H1 (cell line): ENCODE data around the gene TTC24. TPM values are rescaled to one million over a fixed set of nuclear protein-coding genes. Genes with fewer than 3 reads are reported as not detected.

Experiments
- CTCF ChIA-PET: fragments of 300-600 bp; sonication (Branson Sonifier 250); formaldehyde crosslinking; loops from one replicate; lab custom pipeline; 2021; ENCODE audit not compliant: partially characterized antibody; lab: Charles Lee
- POLR2A ChIA-PET: fragments of 300-600 bp; sonication (Branson Sonifier 250); formaldehyde crosslinking; loops from one replicate; lab custom pipeline; 2021; ENCODE audit warnings: inconsistent platforms; ENCODE audit not compliant: partially characterized antibody; lab: Charles Lee
- DNase-seq, 2 experiments: peaks; one replicate each; pipeline versions ENCODE4 v3.0.0 to v3.0.0-alpha.2; 2010 to 2022; ENCODE audit warnings: low spot score in 2 of 2, low read depth in 1 of 2, mixed read lengths in 1 of 2
- FAIRE-seq: peaks from 2 replicates; lab custom pipeline; 2011; peaks lifted over from hg19 to GRCh38; lab: Jason Lieb, UNC
- H2AFZ ChIP-seq: 2 replicates; pipeline ENCODE4 v1.8.1; 2012; ENCODE audit warnings: low read length, inconsistent platforms
- H2AK5ac ChIP-seq: 2 replicates; pipeline ENCODE4 v1.6.1; 2013; ENCODE audit warnings: low read depth, low read length
- H2BK120ac ChIP-seq: replicated peaks from 2 replicates; pipeline ENCODE3; 2013; ENCODE audit warnings: low read depth, low read length, inconsistent platforms
- H2BK12ac ChIP-seq: 2 replicates; pipeline ENCODE4 v1.6.1; 2013; ENCODE audit warnings: low read depth, low read length
- H2BK15ac ChIP-seq: 2 replicates; pipeline ENCODE4 v1.6.1; 2013; ENCODE audit warnings: low read length
- H2BK20ac ChIP-seq: 2 replicates; pipeline ENCODE4 v1.6.1; 2013; ENCODE audit warnings: low read length
- H2BK5ac ChIP-seq: 2 replicates; pipeline ENCODE4 v1.6.1; 2013; ENCODE audit warnings: low read depth, low read length
- H3K14ac ChIP-seq: 2 replicates; pipeline ENCODE4 v1.6.1; 2013; ENCODE audit warnings: inconsistent platforms; ENCODE audit not compliant: insufficient read length
- H3K18ac ChIP-seq: 2 replicates; pipeline ENCODE4 v1.6.1; 2013; ENCODE audit warnings: low read length; ENCODE audit errors: extremely low read depth
- H3K23ac ChIP-seq: 2 replicates; pipeline ENCODE4 v1.6.1; 2013; ENCODE audit warnings: inconsistent platforms; ENCODE audit not compliant: insufficient read length
- H3K23me2 ChIP-seq: 2 replicates; pipeline ENCODE4 v1.6.1; 2013; ENCODE audit warnings: low read depth, low read length
- H3K27ac ChIP-seq: 2 replicates; pipeline ENCODE4 v1.6.1; 2011; ENCODE audit warnings: low read depth, low read length, inconsistent platforms
- H3K27me3 ChIP-seq, 4 experiments: replicated peaks in 1 of 4; 1 replicate in 1 of 4; 2 replicates in 3 of 4; pipeline versions ENCODE4 v1.6.1 to v1.8.1; 2011 to 2013; ENCODE audit warnings: low read length in 3 of 4, mild to moderate bottlenecking in 3 of 4, inconsistent platforms in 2 of 4, mixed read lengths in 2 of 4, moderate library complexity in 1 of 4; ENCODE audit not compliant: control insufficient read depth in 3 of 4, insufficient read depth in 3 of 4; ENCODE audit errors: extremely low read depth in 1 of 4
- H3K36me3 ChIP-seq, 4 experiments: 2 replicates each; pipeline versions ENCODE4 v1.6.1 to v1.8.1; 2011 to 2013; ENCODE audit warnings: mild to moderate bottlenecking in 4 of 4, low read length in 3 of 4, moderate library complexity in 2 of 4, control low read depth in 1 of 4, inconsistent platforms in 1 of 4; ENCODE audit not compliant: insufficient read depth in 4 of 4, control insufficient read depth in 2 of 4
- H3K4ac ChIP-seq: replicated peaks from 2 replicates; pipeline ENCODE3; 2013; ENCODE audit warnings: low read length, low read depth, mixed read lengths, inconsistent platforms; ENCODE audit not compliant: insufficient read length
- H3K4me1 ChIP-seq, 4 experiments: replicated peaks in 1 of 4; 1 replicate in 1 of 4; 2 replicates in 3 of 4; pipeline versions ENCODE4 v1.6.1 to v1.8.1; 2011 to 2013; ENCODE audit warnings: low read length in 3 of 4, inconsistent platforms in 2 of 4, mixed read lengths in 1 of 4; ENCODE audit not compliant: insufficient read depth in 4 of 4, control insufficient read depth in 3 of 4
- H3K4me2 ChIP-seq, 2 experiments: 2 replicates each; pipeline versions ENCODE4 v1.6.1 to v1.8.1; 2011 to 2013; ENCODE audit warnings: low read depth in 2 of 2, low read length in 2 of 2, control low read depth in 1 of 2, inconsistent platforms in 1 of 2, mild to moderate bottlenecking in 1 of 2; ENCODE audit not compliant: insufficient read depth in 1 of 2
- H3K4me3 ChIP-seq, 4 experiments: fragments of 200-600, 300-600 bp in 1 of 4; sonication (generic), shearing (Covaris generic), sonication (Bioruptor Twin) in 1 of 4; 2 replicates each; pipeline versions ENCODE4 v1.5.1 to v1.8.1; 2011 to 2016; ENCODE audit warnings: low read length in 4 of 4, low read depth in 3 of 4, control low read depth in 2 of 4, inconsistent platforms in 2 of 4, mild to moderate bottlenecking in 2 of 4, mixed read lengths in 1 of 4, moderate library complexity in 1 of 4; ENCODE audit not compliant: insufficient read depth in 2 of 4; ENCODE audit errors: extremely low read depth in 1 of 4
- H3K56ac ChIP-seq: replicated peaks from 2 replicates; pipeline ENCODE3; 2013; ENCODE audit warnings: low read depth, mild to moderate bottlenecking, mixed read lengths, low read length, inconsistent platforms; ENCODE audit not compliant: insufficient read length
- H3K79me1 ChIP-seq: 2 replicates; pipeline ENCODE4 v1.6.1; 2013; ENCODE audit warnings: low read depth, low read length, control low read depth
- H3K79me2 ChIP-seq, 2 experiments: 2 replicates each; pipeline versions ENCODE4 v1.6.1 to v1.8.1; 2012 to 2013; ENCODE audit warnings: low read length in 2 of 2, mild to moderate bottlenecking in 2 of 2, inconsistent platforms in 1 of 2; ENCODE audit not compliant: insufficient read depth in 2 of 2, control insufficient read depth in 1 of 2
- H3K9ac ChIP-seq, 4 experiments: replicated peaks in 1 of 4; 1 replicate in 1 of 4; 2 replicates in 3 of 4; pipeline versions ENCODE4 v1.6.1 to v1.8.1; 2011 to 2013; ENCODE audit warnings: low read depth in 3 of 4, low read length in 3 of 4, control low read depth in 2 of 4, mild to moderate bottlenecking in 2 of 4, moderate library complexity in 2 of 4, inconsistent platforms in 1 of 4; ENCODE audit errors: extremely low read depth in 1 of 4
- H3K9me3 ChIP-seq, 2 experiments: 2 replicates each; pipeline versions ENCODE4 v1.6.1 to v1.8.1; 2012 to 2013; ENCODE audit warnings: mild to moderate bottlenecking in 2 of 2, moderate library complexity in 2 of 2, control low read depth in 1 of 2, inconsistent platforms in 1 of 2, low read depth in 1 of 2, low read length in 1 of 2, mixed read lengths in 1 of 2; ENCODE audit not compliant: insufficient read depth in 2 of 2
- H4K20me1 ChIP-seq, 2 experiments: replicated peaks in 1 of 2; 2 replicates each; pipeline versions ENCODE3 to v1.8.1; 2011 to 2013; ENCODE audit warnings: inconsistent platforms in 2 of 2, low read length in 2 of 2, mild to moderate bottlenecking in 1 of 2; ENCODE audit not compliant: insufficient read depth in 2 of 2, control insufficient read depth in 1 of 2
- H4K5ac ChIP-seq: 2 replicates; pipeline ENCODE4 v1.6.1; 2013; ENCODE audit warnings: low read length, low read depth, mixed read lengths, inconsistent platforms; ENCODE audit not compliant: insufficient read length
- H4K8ac ChIP-seq: 2 replicates; pipeline ENCODE4 v1.8.0; 2013; ENCODE audit warnings: mild to moderate bottlenecking, moderate library complexity, low read length, inconsistent platforms; ENCODE audit not compliant: insufficient read depth; ENCODE audit errors: extremely low read depth
- H4K91ac ChIP-seq: replicated peaks from 2 replicates; pipeline ENCODE3; 2013; ENCODE audit warnings: low read length, mixed read lengths, inconsistent platforms; ENCODE audit not compliant: insufficient read length
- ATF2 ChIP-seq: IDR thresholded peaks from 2 replicates; pipeline ENCODE4 v1.6.1; 2012; ENCODE audit warnings: low read length, inconsistent platforms
- CEBPB ChIP-seq: IDR thresholded peaks from 2 replicates; pipeline ENCODE4 v1.6.1; 2012; ENCODE audit warnings: low read depth, low read length
- CREB1 ChIP-seq: IDR thresholded peaks from 2 replicates; pipeline ENCODE4 v1.6.1; 2012; ENCODE audit warnings: inconsistent platforms
- CTBP2 ChIP-seq: IDR thresholded peaks from 2 replicates; pipeline ENCODE4 v1.7.0; 2011; ENCODE audit warnings: borderline replicate concordance, mild to moderate bottlenecking, moderate library complexity, mixed read lengths, low read length; ENCODE audit not compliant: insufficient read depth, insufficient read length
- EZH2 ChIP-seq: fragments of 200-600 bp; sonication (generic); IDR thresholded peaks from 2 replicates; pipeline ENCODE4 v1.7.1; 2012; ENCODE audit warnings: low read depth, mild to moderate bottlenecking, moderate library complexity, low read length, inconsistent platforms; ENCODE audit not compliant: severe bottlenecking
- PHF8 ChIP-seq: fragments of 200-600 bp; sonication (generic); conservative IDR thresholded peaks from 2 replicates; pipeline ENCODE4 v1.7.1; 2012; ENCODE audit warnings: low read depth, mild to moderate bottlenecking, inconsistent platforms, low read length, moderate library complexity
- SP4 ChIP-seq: IDR thresholded peaks from 2 replicates; pipeline ENCODE4 v1.6.1; 2012; ENCODE audit warnings: low read length, inconsistent platforms
- TAF1 ChIP-seq: IDR thresholded peaks from 2 replicates; pipeline ENCODE4 v1.6.1; 2011; ENCODE audit warnings: mild to moderate bottlenecking, low read depth, low read length
- TAF7 ChIP-seq: optimal IDR thresholded peaks from 2 replicates; pipeline ENCODE3; 2011; ENCODE audit warnings: low read depth, mild to moderate bottlenecking, inconsistent platforms, low read length, moderate library complexity, borderline replicate concordance
- WGBS, 2 experiments: shearing (Covaris generic) in 1 of 2; methylation state at CpG; one replicate each; pipeline versions ENCODE4 v1.1.6 to v1.1.7; 2013 to 2015; ENCODE audit warnings: low lambda C conversion rate in 2 of 2, mixed read lengths in 2 of 2, inconsistent platforms in 1 of 2, low coverage in 1 of 2, missing lambda C conversion rate in 1 of 2; ENCODE audit not compliant: insufficient replicate concordance in 2 of 2, insufficient coverage in 1 of 2, insufficient read length in 1 of 2; ENCODE audit errors: extremely low coverage in 1 of 2, missing lambda C conversion rate in 1 of 2; 5-methylcytosine and 5-hydroxymethylcytosine counted together
- polyA plus RNA-seq, 7 experiments: library from polyadenylated mRNA; depleted of rRNA in 3 of 7; stranded (reverse) in 5 of 7; unstranded in 2 of 7; fragments of >200 nt in 5 of 7; fragments of 200-250 nt in 2 of 7; gene quantifications; 1 replicate in 5 of 7; 2 replicates in 1 of 7; 4 replicates in 1 of 7; pipeline versions ENCODE4 v1.2.1 to v1.2.3, GENCODE V29; 2011 to 2013; ENCODE audit warnings: missing spikeins in 2 of 7, mixed read lengths in 2 of 7
- total RNA-seq: library from RNA; stranded (reverse); fragmentation: NEBNext Ultra II Directional; extraction: Animal tissue kit (Norgen Biotek cat#: 25700); gene quantifications from 2 replicates; pipeline ENCODE4 v1.2.1, GENCODE V29; 2021

Gene TTC24
- total and polyA plus RNA-seq, 2 of the 8 experiments (the other 6 are each of a cell fraction or from before 2014, with no cell fraction given), result 0.08 TPM; not detected in 1

GRCh38 chr1:156601122-156601830, 21.8 kb downstream of the TTC24 start, which contains the start of gene GPATCH4:
Gene GPATCH4 (minus strand): TSS chr1:156601479.
- H2AFZ ChIP-seq, result peak within 1 kb of the TSS; percentile 91
- ChIA-PET POLR2A (interaction anchor here (0.6 to 6.6 kb wide), 15 partner anchors 9 to 166 kb away, joined by 3 to 66 read pairs (median 3); partner anchors contain the start of genes ISG20L2, NAXE and PRCC), CTCF (interaction anchor here (0.6 to 5.7 kb wide), 22 partner anchors 7 to 1038 kb away, joined by 3 to 45 read pairs (median 4); partner anchors contain the start of genes HAPLN2, IQGAP3, NAXE and NES)
- H2AK5ac ChIP-seq, result peak within 1 kb of the TSS; percentile 71; the same call in 1 of the 2 replicates
- H3K4me3 ChIP-seq, result peak within 1 kb of the TSS; percentile 86 to 97 (median 91)
- peak within 1 kb of the TSS; percentile 42 for H4K5ac ChIP-seq
- H3K56ac ChIP-seq, result peak within 1 kb of the TSS; percentile 65
- peak within 1 kb of the TSS; percentile 72; the same call in 1 of the 2 replicates for H4K8ac ChIP-seq
- peak within 1 kb of the TSS; percentile 40 to 91 (median 84) for H3K9ac ChIP-seq
- H3K36me3 ChIP-seq, result peaks cover 10 to 26% (median 23%) of the 10 kb centered on the region in 4 experiments
- H2BK5ac ChIP-seq, result peak within 1 kb of the TSS; percentile 77; the same call in 1 of the 2 replicates
- no peak within 1 kb of the TSS for H3K14ac ChIP-seq
- H2BK20ac ChIP-seq, result no peak within 1 kb of the TSS
- 4% methylated on average over 35 of the region's 35 CpGs; no CpG with 5 or more reads in 1 of the 2 experiments for WGBS, 2 experiments
- FAIRE-seq (peak; percentile 7), DNase-seq (peak in 1 of 2 experiments; percentile 86)
- H3K79me2 ChIP-seq, result peaks cover 3 to 19% of the 10 kb centered on the region in 2 experiments
- peaks cover 0 to 1% of the 10 kb centered on the region in 2 experiments for H4K20me1 ChIP-seq
- H2BK12ac ChIP-seq, result peak within 1 kb of the TSS; percentile 86
- peak within 1 kb of the TSS; percentile 55 to 73 for H3K4me2 ChIP-seq
- H3K18ac ChIP-seq, result peak within 1 kb of the TSS; percentile 85
- peaks cover 0 to 8% (median 3%) of the 10 kb centered on the region in 4 experiments; a peak in 5 of 7 replicates for H3K4me1 ChIP-seq
- H3K23ac ChIP-seq, result no peak within 1 kb of the TSS
- no peaks in the 10 kb centered on the region for H3K9me3 ChIP-seq
- H3K79me1 ChIP-seq, result peaks cover 2% of the 10 kb centered on the region; the same call in 1 of the 2 replicates
- H3K23me2 ChIP-seq, result peaks cover 5% of the 10 kb centered on the region; the same call in 1 of the 2 replicates
- no peak within 1 kb of the TSS for H2BK120ac ChIP-seq
- H3K27me3 ChIP-seq, result no peaks in the 10 kb centered on the region
- peak within 1 kb of the TSS; percentile 62 for H4K91ac ChIP-seq
- H2BK15ac ChIP-seq, result no peak within 1 kb of the TSS
- H3K27ac ChIP-seq, result peak within 1 kb of the TSS; percentile 73
- no peak within 1 kb of the TSS for H3K4ac ChIP-seq
- TF ChIP-seq CEBPB, result no peak
- no peak for TF ChIP-seq EZH2
- no peak for TF ChIP-seq CTBP2
- peak; percentile 82; the same call in 1 of the 2 replicates for TF ChIP-seq SP4
- TF ChIP-seq ATF2, result peak; percentile 74
- TF ChIP-seq CREB1, result peak; percentile 64; the same call in 1 of the 2 replicates
- TF ChIP-seq TAF7, result peak; percentile 92
- peak; percentile 96 for TF ChIP-seq TAF1
- peak; percentile 85 for TF ChIP-seq PHF8
